SK-N-MC (cell line): ENCODE measurements around the gene CYP4V2.

ENCODE experiments used
- DNase-seq: peaks from one replicate; pipeline ENCODE4 v3.0.0-alpha.2; 2011; ENCODE audit warnings: low read depth, low spot score
- H3K27ac ChIP-seq: fragments of 200-600 bp; sonication (generic); 2 replicates; pipeline ENCODE4 v1.5.1; 2016; ENCODE audit warnings: mixed run types
- H3K36me3 ChIP-seq: fragments of 200-600 bp; sonication (generic); 2 replicates; pipeline ENCODE4 v1.6.1; 2017; ENCODE audit warnings: antibody characterized with exemption, low read length, mixed read lengths; ENCODE audit not compliant: insufficient read depth
- H3K4me3 ChIP-seq: fragments of 200-600 bp; sonication (generic); 2 replicates; pipeline ENCODE4 v1.5.1; 2016
- H3K9ac ChIP-seq: fragments of 200-600 bp; sonication (generic); 2 replicates; pipeline ENCODE4 v1.8.0; 2017; ENCODE audit warnings: mixed run types, mixed read lengths; ENCODE audit not compliant: insufficient read length
- H3K9me3 ChIP-seq: fragments of 200-600 bp; sonication (generic); 2 replicates; pipeline ENCODE4 v1.6.1; 2017; ENCODE audit warnings: low read depth, mild to moderate bottlenecking, antibody characterized with exemption, low read length, moderate library complexity, mixed read lengths
- EZH2 ChIP-seq: fragments of 200-600 bp; sonication (generic); IDR thresholded peaks from one replicate; pipeline ENCODE4 v1.6.1; 2017; ENCODE audit warnings: antibody characterized with exemption
- FOXP2 ChIP-seq: optimal IDR thresholded peaks from 2 replicates; pipeline ENCODE3; 2011; ENCODE audit warnings: mild to moderate bottlenecking, moderate library complexity; ENCODE audit not compliant: insufficient read depth; ENCODE audit errors: extremely low read length, control extremely low read depth
- POLR2AphosphoS5 ChIP-seq: IDR thresholded peaks from 2 replicates; pipeline ENCODE4 v1.6.1; 2012; ENCODE audit warnings: mild to moderate bottlenecking, low read depth, low read length, borderline replicate concordance

CYP4V2 gene

GRCh38 chr4:186205156-186205555, 13.8 kb downstream of the CYP4V2 start:
- TF ChIP-seq POLR2AphosphoS5, result no peak
- no peak for TF ChIP-seq FOXP2
- no peak for TF ChIP-seq EZH2
- Histone ChIP-seq H3K4me3 (peak overlapping the region; percentile 70; the same call in 1 of the 2 replicates), H3K27ac (no peak overlapping the region), H3K9ac (no peak overlapping the region), H3K36me3 (no peaks in the 10 kb centered on the region), H3K9me3 (no peaks in the 10 kb centered on the region)
- DNase-seq, result no peak

DNA sequence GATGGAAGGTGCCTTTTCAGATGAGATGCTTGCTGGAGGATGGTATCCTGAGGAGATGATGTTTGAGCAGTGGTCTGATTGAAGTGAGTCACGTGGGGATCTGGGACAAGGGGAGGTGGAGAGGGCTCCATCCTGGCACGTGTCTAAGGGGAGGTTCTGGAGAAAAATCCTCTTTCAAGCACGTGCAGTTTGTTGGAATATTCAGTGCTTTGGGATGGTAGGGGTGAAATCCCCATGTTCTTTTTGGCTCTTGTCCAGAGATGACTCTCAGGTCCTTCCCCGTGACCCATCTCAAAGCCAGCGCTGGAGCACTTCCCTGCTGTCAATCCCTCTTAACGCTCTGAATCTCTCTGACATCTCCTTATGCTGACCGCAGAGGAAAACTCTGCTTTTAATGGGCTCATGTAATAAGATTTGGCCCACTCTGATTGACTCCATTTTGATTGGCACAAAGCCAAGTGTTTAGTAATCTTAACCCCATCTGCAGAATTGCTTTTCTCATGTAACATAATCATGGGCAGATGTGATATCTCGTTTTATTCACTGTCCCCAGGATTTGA, 25.2 kb downstream of the CYP4V2 start:
- TF ChIP-seq FOXP2 (no peak), EZH2 (no peak), POLR2AphosphoS5 (no peak)
- no peak overlapping the region for H3K4me3 ChIP-seq
- H3K9ac ChIP-seq, result no peak overlapping the region
- H3K36me3 ChIP-seq, result no peaks in the 10 kb centered on the region
- H3K27ac ChIP-seq, result no peak overlapping the region
- no peaks in the 10 kb centered on the region for H3K9me3 ChIP-seq
- DNase-seq, result no peak

DNA sequence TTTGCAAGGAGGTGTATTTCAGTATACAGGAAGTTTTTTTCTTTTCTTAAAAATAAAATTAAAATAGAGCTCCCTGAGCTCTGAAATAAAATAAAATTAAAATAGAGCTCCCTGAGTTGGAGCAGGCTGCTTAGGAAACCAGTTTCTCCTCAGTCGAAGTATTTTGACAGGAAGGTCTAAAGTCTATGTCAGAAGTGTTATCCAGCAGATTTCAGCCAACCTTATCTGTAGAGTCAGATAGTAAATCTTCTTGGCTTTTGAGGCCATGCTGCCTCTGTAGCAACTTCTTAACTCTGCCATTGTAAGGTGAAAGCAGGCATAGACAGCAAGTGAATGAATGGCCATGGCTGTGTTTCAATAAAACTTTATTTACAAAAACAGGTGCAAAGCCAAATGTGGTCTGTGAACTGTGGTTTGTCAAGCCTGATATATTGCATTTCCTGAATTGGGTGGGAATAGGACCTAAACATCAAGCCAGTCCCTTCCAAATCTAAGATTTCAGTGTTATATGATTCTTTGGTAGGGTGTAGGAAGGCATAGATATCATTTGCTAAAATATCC, 26.4 kb downstream of the CYP4V2 start:
- Histone ChIP-seq H3K9ac (no peak overlapping the region), H3K36me3 (no peaks in the 10 kb centered on the region), H3K4me3 (no peak overlapping the region), H3K27ac (no peak overlapping the region), H3K9me3 (no peaks in the 10 kb centered on the region)
- TF ChIP-seq FOXP2 (no peak), EZH2 (no peak), POLR2AphosphoS5 (no peak)
- no peak for DNase-seq

- TF ChIP-seq EZH2, result no peak
- no peak for TF ChIP-seq POLR2AphosphoS5
- no peak for TF ChIP-seq FOXP2
- Histone ChIP-seq H3K27ac (no peak overlapping the region), H3K36me3 (no peaks in the 10 kb centered on the region), H3K9ac (no peak overlapping the region), H3K4me3 (no peak overlapping the region), H3K9me3 (no peaks in the 10 kb centered on the region)
- no peak for DNase-seq
These were observed 30.3 kb downstream of the CYP4V2 start for GRCh38 chr4:186221624-186222023.

- Histone ChIP-seq H3K4me3 (no peak overlapping the region), H3K9me3 (no peaks in the 10 kb centered on the region), H3K9ac (no peak overlapping the region), H3K36me3 (no peaks in the 10 kb centered on the region), H3K27ac (no peak overlapping the region)
- no peak for DNase-seq
- TF ChIP-seq FOXP2 (no peak), POLR2AphosphoS5 (no peak), EZH2 (no peak)
These were observed 34.5 kb downstream of the CYP4V2 start for GRCh38 chr4:186225848-186226247.

GRCh38 chr4:186226521-186227189, 35.3 kb downstream of the CYP4V2 start:
- Histone ChIP-seq H3K27ac (no peak overlapping the region), H3K4me3 (no peak overlapping the region)

DNA sequence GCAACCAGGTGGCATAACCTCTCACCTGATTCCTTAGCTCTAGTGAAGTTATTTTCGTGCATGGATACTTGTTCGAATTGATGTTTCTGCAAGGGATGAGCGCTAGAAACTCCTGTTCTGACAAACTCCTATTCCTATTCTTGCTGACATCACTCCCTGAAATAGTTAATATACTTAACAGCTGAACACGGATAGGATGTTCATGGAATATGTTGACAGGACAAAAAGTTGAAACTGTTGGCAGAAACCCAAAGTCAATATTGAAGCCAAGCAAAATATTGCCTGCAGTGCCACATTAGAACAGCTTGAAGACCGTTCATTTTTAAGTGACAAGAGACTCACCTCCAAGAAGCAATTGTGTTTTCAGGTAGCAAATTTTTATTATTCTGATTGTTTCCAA, 35.9 kb downstream of the CYP4V2 start, which contains the start of gene KLKB1:
KLKB1 (plus strand) TSS at position 287 of the 400 bp plus-strand sequence. CDS start 689 bp downstream, outside the sequence.
- H3K9ac ChIP-seq, result no peak within 1 kb of the TSS
- no peak for TF ChIP-seq POLR2AphosphoS5
- no peak for TF ChIP-seq EZH2
- no peak for TF ChIP-seq FOXP2
- no peak within 1 kb of the TSS for H3K27ac ChIP-seq
- H3K9me3 ChIP-seq, result no peaks in the 10 kb centered on the region
- no peak for DNase-seq
- no peaks in the 10 kb centered on the region for H3K36me3 ChIP-seq
- H3K4me3 ChIP-seq, result no peak within 1 kb of the TSS

More at GRCh38 chr4:186226521-186227189, 35.3 kb downstream of the CYP4V2 start:
- Histone ChIP-seq H3K9me3 (no peaks in the 10 kb centered on the region), H3K36me3 (no peaks in the 10 kb centered on the region), H3K9ac (no peak overlapping the region)
- no peak for TF ChIP-seq FOXP2
- no peak for TF ChIP-seq POLR2AphosphoS5
- TF ChIP-seq EZH2, result no peak
- no peak for DNase-seq

DNA sequence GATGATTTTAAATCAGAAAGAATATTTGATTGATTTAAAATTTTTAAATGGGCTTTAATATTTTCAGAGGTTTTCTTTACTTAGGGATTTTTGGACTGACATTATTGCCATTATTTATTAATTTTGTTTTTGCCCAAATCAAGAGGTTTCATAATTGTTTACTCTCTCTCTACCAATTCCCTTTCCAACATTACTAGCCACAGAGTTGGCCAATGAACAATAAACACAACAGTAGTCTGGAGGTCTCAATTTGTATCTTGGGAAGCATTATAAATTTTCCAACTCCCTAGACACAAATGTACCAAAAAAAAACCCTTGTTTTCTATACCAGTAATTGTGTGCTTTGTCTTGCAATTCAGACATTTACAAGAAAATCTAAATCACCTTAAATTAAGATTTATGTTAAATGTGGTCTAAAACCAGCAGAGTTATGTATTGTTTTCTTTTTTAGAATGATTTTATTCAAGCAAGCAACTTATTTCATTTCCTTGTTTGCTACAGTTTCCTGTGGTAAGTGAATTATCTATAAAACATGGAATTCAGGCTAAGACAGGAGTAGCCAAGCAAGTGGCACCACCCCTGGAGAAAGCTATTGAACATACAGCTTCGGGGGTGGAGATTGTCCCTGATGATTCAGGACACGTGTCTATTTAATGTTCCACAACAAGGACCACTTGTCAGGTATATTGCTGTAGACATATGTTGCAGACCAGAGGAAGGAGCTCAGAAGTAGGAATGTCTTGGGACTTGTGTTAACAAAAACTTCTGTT, 36.6 kb downstream of the CYP4V2 start:
- Histone ChIP-seq H3K27ac (no peak overlapping the region), H3K36me3 (no peaks in the 10 kb centered on the region), H3K4me3 (no peak overlapping the region), H3K9ac (no peak overlapping the region), H3K9me3 (no peaks in the 10 kb centered on the region)
- no peak for DNase-seq
- no peak for TF ChIP-seq EZH2
- no peak for TF ChIP-seq POLR2AphosphoS5
- no peak for TF ChIP-seq FOXP2
